NCI-H345 (cell line): ENCODE results near the gene USP21.
"Not testable (repeated sequence)": the region's sequence is repeated elsewhere in the genome, so short reads cannot be mapped to it uniquely, and the experiment has no call there.

Experiments used
- DNase-seq: peaks from one replicate; lab custom pipeline; 2025; lab: John Stamatoyannopoulos, UW

The USP21 gene, protein sequence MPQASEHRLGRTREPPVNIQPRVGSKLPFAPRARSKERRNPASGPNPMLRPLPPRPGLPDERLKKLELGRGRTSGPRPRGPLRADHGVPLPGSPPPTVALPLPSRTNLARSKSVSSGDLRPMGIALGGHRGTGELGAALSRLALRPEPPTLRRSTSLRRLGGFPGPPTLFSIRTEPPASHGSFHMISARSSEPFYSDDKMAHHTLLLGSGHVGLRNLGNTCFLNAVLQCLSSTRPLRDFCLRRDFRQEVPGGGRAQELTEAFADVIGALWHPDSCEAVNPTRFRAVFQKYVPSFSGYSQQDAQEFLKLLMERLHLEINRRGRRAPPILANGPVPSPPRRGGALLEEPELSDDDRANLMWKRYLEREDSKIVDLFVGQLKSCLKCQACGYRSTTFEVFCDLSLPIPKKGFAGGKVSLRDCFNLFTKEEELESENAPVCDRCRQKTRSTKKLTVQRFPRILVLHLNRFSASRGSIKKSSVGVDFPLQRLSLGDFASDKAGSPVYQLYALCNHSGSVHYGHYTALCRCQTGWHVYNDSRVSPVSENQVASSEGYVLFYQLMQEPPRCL

DNA sequence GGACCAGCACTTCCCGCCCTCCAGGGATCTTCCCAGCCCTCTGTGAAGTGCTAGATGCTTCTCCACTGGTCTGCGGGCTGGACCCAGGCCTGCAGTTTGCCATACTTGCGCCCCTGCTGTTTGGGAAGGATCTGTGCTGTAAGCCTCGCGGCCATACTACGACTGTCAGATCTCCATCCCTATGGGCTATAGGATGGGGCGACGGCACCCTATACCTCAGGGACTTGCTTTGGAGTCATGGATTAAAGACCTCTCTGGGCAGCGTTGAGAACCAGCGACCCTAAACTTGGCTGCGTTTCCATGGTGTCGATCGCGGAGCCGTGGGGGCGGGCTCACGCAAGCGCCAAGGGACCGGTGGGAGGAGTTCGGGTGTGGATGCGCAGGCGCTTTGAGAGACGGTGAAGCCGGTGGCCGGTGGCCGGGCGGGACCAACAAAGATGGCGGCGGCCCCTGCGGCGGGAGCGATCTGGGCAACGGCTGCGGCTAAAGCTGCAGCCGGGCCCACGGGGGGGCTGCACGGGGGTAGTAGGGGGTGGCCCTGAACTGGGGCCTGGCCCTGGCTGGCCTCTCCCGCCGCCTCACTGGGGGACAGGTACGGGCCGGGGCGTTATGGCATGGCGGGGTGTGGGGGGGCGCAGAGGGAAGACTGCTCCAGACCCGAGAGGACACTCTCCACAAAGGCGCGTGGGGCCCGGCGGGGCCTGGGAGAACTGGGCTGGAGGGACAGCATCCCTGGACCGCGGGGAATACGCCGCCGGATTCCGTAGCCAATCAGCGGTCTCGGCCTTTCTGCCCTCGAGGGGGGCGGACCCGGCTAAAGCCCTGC is at the start of gene USP21:
USP21 (plus strand) TSS at position 414 of the 826 bp plus-strand sequence. CDS start 1,141 bp downstream, outside the sequence.
- peak; percentile 92 for DNase-seq

DNA sequence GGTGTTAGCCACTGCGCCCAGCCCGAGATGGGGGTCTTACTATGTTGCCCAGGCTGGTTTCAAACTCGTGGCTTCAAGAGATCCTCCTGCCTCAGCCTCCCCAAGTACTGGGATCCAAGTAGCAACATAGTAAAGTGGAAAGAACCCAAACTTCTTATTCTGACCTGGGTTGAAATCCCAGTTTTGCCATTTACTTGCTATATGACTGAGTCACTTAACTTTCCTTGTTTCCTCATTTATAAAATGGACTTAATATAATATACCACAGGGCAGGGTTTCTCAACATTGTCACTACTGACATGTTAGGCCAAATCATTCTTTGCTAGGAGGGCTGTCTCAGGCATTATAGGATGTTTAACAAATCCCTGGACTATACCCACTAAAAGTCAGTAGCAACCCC is 48.2 kb upstream of the USP21 start:
- DNase-seq: no peak

DNA sequence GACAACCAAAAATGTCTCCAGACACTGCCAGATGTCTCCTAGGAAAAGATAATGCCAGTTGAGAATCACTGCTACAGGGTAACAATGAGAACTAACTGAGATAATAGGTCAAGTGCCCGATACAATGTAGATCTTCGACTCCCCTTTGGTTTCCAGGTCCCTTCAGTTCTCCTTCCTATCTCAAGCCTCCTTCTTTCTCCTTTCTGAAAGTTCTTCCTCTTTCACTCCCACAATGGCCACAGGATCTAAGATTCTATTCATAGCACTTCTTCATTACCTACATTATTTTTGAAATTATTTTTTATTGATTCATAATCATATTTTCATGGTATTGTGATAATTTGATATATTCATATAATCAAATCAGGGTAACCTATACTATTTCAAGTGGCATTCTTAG is 47.8 kb upstream of the USP21 start:
- no peak for DNase-seq

DNA sequence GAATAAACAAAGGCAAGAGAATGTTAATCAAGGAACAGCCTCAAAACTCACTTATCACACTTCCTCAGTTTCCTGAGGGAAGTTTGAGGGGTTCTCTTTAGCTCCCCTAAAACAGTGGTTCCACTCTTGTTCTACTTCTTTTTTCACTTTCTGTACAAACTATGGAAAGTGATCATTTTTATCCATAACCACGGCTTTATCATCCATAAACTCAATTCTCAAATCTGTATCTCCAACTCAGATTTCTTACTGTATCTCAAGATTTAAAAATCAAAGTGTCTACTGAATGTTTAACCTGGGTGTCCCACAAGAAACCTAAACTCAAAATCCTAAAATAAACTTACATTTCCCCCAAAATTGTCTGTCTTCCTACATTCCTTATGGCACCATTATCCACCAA is 45.4 kb upstream of the USP21 start:
- DNase-seq: no peak

DNA sequence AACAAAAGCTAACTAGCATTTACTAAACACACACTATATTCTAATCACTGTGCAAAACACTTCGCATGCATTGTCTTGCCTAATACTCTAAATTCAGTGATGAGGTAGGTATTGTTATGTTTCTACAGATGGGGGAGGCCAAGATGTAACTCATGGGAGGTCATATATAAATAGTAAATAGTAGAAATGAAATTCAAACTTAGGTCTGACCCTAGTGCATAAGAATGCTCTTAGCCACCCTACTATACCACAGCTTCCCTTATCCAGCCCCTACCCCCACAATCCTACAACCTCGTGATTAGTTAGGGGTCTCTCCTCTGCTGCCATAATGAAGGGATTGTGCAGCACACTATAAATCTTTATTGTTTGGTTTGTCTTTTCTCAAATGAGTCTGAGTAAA is 44.7 kb upstream of the USP21 start:
- DNase-seq: no peak

DNA sequence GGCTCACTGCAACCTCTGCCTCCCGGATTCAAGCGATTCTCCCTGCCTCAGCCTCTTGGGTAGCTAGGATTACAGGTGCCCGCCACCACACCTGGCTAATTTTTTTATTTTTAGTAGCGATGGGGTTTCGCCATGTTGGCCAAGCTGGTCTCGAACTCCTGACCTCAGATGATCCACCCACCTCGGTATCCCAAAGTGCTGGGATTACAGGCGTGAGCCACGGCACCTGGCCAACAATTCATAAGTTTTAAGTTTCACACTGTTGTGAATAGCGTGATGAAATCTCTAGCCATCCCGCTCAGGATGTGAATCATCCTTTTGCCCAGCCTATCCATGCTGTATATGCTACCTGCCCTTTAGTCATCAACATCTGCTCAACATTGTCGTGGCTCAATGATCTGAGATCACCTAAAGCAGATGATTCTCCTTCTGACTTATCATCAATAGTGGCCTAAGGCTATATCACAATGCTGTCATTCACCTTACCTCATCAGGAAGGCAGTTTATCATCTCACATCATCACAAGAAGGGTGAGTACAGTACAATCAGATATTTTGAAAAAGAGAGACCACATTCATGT is 44.1 kb upstream of the USP21 start:
- DNase-seq: no peak

DNA sequence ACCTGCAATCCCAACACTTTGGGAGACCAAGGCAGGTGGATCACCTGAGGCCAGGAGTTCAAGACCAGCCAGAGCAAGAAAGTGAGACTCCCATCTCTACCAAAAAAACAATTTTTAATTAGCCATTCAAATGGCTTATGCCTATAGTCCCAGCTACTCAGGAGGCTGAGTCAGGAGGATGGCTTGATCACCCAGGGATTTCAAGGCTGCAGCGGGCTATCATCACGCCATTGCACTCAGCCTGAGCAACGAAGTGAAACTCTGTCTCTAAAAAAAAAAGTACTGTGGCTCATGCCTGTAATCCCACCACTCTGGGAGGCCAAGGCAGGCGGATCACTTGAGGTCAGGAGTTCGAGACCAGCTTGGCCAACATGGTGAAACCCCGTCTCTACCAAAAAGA is 43.3 kb upstream of the USP21 start:
- not testable (repeated sequence) for DNase-seq

DNA sequence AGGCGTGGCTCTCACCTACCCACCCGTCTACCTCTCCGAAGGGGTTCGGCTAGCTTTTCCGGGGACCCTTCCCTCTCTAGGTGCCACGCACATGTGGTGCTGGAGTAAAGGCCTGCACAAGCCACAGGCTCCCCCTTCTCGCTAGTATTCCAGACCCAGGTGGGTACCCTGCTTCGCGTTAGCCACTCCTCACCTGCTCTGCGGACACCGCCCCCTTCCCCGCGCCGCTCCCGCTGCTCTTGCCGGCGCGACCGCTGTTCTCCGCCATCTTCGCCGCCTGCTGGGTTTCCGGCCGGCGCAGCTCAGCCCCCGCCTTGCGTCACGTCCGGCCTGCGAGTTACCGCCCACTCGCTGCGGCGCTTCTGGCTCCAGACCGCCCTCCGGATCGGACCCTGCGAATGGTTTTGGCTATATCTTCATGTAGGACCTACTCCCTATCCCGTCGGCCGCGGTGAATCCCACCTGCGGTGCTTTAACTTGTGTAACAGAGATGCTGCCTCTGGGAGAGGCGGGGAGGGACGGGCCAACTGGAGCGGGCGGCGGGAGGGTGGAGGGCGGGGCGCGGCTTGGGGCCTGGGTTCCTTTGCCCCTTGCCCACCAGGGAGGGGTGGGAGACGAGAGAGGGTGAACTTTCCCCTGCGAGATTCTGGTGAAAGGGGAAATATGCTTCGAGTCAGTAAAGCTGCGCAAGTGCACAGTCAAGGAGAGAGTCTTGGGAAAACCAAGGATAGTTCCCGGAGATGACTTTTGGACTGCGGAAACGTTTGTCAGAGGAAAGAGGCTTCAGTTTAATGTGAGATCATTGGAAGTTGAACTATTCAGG is 41.3 kb upstream of the USP21 start, which contains the start of the genes NIT1 and PFDN2:
NIT1 (plus strand) TSS at position 347 of the 823 bp plus-strand sequence; CDS start at position 419, 72 bp downstream.
PFDN2 (minus strand) TSS at position 279 of the 823 bp plus-strand sequence; CDS start at position 268, 11 bp downstream.
- DNase-seq: peak; percentile 89

DNA sequence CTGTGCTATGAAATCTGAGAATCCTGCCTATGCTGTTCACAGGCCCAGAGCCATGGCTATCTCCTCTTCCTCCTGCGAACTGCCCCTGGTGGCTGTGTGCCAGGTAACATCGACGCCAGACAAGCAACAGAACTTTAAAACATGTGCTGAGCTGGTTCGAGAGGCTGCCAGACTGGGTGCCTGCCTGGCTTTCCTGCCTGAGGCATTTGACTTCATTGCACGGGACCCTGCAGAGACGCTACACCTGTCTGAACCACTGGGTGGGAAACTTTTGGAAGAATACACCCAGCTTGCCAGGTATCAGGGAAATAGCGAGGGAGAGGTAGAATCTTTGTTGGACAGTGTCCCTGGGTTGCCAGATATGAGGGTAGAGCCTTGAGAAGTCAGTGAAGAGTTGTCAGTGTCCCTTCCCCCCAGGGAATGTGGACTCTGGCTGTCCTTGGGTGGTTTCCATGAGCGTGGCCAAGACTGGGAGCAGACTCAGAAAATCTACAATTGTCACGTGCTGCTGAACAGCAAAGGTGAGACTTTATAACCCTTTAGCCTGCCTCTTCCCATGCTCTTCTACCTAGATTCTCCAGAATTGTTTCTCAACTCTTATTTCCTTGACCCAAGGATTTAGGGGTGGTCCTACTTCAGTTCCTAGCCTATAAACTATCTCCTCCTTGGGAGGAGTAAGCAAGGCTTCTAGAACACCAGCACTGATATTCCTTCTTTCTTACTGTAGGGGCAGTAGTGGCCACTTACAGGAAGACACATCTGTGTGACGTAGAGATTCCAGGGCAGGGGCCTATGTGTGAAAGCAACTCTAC is 40.0 kb upstream of the USP21 start:
- DNase-seq: no peak

DNA sequence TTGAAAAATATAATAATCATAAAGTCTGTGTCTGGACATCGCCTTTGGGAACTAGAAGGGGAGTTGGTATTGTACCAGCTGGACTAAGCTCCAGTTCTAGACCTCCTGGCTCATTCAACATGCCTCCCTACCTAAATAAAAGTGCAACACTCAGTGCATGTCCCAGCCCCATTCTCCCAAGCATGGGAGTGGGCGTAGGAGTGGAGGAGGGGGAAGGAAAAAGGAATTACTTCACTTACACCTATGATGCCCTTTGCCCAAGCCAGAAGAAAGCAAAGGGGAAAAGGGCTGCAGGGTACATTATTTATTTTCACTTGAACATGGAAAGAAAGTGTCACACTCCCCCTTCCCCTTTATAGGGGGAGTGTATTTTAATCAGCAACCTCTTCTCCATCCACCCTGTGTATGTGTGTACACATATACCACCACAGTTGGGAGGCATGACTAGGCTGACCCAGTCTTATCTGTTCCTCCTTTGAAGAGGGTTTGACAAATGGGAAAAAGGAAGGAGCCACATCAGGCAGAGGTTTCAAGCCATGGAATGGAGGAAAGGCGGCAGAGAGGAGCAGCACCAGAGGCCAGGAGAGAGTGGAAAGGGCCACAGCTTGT is 38.2 kb upstream of the USP21 start:
- no peak for DNase-seq

DNA sequence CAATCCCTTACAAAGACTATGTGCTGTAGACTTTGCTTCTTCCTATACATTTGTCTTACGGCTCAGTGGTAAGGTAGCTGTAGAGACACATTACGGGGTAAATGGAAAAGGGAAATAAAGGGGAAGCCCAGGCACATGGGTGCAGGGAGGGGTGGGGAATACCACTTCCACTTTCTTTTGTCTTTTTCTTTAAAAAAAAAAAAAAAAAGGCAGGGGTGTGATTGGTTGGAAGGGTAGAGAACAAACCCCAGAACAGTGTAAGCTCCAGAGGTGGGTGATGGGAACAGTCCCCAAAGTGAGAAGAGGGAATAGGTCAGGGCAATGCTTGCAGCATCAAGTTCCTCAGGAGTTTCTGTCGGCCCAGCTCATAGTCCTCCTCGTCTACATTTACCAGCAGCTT is 37.5 kb upstream of the USP21 start:
- no peak for DNase-seq

DNA sequence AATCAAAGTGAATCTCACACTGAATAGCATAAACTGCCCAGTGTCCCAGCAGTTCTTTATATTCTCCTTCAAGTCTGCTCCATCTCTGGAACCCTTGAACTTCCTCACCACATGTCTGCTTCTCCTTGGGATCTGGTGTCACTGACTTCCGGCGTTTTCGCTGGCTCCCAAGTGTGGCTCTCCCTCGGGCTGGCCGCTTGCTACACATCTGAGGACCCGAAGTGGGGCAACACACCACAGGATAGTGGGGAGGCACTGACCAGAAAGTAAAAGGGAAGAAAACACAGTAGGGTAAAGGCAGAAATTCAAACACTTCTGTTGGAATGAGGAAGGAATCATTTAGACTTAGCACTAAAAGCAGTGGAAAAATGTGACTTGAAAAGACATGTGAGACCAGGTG is 36.3 kb upstream of the USP21 start:
- DNase-seq: no peak

DNA sequence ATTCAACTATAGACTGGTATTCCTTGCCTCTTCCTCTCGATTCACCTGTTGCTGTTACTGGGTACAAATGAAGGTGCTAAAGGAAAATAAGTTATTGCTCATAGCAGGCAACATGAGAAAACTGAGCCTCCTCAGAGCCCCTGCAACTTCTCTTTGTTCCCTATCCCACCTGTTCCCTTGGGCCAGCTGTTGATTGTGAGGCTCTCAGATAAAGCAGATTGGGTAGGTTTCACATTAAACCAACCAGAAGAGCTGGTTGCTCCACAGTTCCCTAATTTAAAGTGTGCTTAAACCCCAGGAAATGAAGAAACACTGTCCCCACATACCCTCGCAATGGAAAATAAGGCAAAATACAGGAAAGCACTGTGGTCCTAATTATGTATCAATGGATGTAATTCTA is 31.7 kb upstream of the USP21 start:
- no peak for DNase-seq

DNA sequence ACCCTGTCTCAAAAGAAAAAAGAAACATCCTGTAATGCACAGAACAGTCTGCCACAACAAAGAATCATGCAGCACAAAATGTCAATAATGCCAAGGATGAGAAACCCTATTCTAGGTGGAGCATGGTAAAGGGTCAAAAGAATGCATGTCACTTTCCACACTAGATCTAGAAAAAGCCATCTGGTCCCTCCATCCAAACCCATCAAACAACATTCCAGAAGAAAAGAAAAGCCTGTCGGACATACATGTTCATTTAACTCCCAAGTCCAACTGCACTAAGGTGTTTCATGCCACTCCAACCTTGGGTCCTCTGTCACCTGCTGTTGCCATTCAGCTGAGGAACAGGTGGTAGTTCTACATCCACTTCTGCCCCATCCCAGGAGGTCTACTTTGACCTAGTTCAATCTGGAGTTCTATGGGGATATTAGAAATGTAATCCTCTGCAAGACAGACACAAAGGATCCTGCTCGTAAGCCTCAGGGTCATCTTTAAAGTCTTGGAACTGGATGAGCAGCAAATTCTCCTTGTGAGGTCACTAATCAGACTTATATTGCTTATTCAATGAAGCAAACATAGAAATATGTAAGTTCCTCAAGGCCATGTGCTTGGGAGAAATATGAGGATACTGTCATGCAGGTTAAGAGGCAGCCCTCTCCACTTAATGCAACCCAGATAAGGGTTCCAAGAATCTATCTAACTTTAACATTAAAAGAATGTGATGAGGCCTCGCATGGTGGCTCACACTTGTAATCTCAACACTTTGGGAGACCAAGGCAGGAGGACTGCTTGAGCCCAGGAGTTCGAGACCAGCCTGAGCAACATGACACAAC is 30.5 kb upstream of the USP21 start:
- DNase-seq: no peak

DNA sequence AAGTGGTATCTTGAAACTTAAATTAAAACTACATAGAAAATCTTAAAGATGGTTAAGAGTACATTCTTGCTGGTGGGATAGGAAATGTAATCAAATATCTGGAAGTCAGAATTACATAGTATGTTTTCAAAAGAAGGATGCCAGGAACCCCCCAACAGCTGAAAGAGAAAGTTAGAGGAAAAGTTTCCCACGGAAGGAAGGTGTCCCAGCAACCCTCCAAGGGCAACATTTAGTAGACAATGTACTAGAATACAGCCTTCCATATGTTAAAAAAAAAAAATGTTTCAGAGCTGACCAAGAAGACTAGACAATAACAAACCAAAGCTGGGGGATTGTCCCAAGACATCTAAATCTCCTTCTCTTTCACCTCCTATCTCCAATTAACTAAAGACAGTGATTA is 29.0 kb upstream of the USP21 start:
- no peak for DNase-seq

DNA sequence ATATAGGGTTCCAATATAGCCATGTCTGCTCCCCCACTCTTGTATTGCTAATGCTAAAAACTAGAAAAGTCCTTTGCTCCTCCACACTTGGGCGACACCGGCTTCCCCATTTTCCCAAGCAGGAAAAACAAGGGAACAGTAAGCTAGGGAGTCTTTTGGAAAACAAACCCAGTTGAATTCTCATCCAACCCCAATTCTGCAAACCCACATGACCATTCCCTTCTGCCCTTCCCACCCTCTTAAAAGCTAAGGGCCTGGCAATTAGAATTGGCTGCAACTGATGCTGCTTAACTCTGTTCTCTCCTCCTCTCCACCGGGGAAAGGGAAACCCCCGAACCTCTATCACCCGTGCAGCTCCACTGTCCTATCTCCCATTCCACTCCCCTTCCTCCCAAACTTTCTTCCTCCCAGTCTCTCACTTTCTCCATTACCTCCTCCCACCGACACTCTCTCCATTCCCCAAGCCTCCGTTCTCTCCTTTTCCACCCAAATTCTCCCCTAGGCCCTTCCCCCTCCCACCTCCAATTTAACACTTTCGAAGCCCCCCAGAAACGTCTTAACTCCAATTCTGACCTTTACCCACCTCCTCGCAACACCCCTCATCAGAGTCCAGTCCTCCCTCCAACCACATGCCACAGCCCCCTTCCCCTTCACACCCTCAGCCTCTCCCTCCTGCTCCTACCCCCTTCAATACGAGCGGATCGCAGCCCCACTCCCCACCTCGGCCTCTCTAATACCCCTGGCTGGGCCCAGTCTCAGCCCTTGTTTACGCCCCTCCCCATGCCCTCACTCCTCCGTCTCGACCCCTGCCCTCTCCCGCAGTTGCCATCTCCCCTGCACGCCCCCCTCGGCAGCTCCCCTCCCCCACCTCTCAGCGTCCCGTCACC is 27.5 kb upstream of the USP21 start:
- no peak for DNase-seq

DNA sequence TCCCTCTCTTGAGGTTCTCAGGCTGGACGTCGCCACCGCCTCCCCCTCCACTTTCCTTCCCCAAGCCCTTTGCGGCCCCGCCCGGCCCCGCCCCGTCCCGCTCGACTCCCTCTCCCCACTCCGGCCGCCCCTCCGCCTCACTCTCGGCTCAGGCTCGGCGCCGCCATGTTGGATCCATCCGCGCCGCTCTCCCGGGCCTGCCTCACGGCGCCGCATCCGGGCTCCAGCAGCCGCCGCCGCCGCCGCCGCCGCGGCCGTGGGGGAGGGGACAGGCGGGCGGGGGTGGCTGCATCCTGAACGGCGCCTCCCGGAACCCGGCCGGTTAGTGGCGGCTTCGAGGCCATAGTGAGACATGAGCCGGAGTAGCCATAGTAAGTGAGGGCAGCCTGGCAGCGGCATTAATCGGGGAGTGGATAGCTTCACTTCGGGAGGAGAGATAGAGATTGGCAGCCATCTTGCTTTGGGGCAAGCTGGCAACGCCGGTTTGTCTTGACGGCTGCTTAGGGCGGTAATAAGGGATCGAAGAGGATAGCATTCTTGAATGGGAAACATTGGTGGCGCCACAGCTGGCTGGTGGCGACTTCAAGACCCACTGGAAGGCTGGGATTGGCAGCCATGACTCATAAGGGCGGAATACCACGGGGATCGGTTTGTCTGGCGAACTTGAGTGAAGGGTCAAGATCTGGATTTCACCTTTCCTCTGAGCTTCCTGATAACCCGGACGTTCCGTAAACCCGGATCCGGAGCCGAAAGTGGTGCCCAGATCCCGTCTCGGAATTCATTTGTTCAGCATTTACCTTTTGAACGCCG is 26.7 kb upstream of the USP21 start, which contains the start of gene DEDD:
DEDD (minus strand) TSS at position 258 of the 810 bp plus-strand sequence. CDS start 8,205 bp downstream, outside the sequence.
- peak; percentile 96 for DNase-seq
